ENCODE data around the gene SNTB2.
"Not testable (repeated sequence)": the region's sequence is repeated elsewhere in the genome, so short reads cannot be mapped to it uniquely, and the experiment has no call there.

SNTB2 gene

DNA sequence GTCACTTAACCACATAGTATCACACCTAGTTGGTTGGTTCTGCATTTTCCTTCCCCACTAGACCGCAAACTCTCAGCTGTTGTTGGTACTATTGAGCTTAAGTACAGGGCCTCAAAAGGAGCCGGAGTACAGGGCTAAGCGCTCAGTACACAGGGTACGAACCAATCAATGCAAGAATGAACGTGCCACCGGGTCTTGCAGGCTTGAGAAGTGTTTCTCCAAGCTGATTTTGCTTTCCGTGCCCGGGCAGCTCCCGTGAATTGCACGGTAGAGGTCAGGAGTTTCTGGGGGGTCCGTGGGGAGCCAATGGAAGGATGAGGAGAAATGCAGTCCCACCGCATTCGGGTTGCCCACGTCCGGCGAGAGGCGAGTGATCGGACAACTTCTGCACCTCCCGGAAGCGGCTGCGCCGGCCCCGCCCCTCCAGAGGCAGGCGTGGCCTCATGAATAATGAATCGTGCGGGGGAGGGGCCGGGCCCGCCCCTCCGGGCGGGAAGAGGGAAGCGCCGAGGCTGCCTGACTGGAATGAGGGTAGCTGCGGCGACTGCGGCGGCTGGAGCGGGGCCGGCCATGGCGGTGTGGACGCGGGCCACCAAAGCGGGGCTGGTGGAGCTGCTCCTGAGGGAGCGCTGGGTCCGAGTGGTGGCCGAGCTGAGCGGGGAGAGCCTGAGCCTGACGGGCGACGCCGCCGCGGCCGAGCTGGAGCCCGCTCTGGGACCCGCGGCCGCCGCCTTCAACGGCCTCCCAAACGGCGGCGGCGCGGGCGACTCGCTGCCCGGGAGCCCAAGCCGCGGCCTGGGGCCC, at the start of gene SNTB2:
Gene SNTB2, plus strand, starts transcription at position 523 of the 804 bp plus-strand sequence. Its CDS starts 3 bp downstream, at position 526.
- peak in 1 of 2 donors; percentile 76 for DNase-seq (ENCODE audit: extremely low read depth in 1 of 2, low read depth in 1 of 2)

DNA sequence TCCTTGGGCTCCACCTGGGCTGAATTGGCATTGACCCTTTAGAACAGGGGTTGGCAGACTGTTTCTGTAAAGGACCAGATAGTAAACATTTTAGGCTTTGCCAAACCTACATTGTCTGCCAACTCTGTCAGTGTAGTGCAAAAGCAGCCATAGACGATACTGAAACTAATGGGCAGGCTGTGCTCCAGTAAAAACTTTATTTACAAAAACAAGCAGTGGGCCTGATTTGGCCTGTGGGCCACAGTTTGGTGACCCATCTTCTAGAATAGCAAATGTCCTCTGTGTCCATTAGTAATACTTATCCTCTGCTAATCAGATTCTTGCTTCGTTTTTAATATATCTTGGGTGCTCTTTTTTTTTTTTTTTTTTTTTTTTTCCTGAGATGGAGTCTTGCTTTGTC, 48.4 kb upstream of the SNTB2 start:
- DNase-seq (ENCODE audit: extremely low read depth in 1 of 2, low read depth in 1 of 2): no peak

DNA sequence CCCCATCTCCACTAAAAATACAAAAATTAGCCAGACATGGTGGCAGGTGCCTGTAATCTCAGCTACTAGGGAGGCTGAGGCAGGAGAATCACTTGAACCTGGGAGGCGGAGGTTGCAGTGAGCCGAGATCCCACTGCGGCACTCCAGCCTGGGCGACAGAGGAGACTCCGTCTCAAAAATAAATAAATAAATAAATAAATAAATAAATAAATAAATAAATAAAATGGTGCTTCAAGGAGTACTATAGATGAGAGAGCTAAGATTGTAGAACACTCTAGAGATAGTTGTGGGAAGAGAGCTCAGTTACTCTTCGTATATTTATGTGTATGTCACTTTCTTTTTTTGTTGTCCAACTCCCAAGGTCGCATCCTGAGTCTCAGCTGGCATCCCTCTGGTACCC, 47.5 kb upstream of the SNTB2 start:
- not testable (repeated sequence) for DNase-seq (ENCODE audit: extremely low read depth in 1 of 2, low read depth in 1 of 2)

DNA sequence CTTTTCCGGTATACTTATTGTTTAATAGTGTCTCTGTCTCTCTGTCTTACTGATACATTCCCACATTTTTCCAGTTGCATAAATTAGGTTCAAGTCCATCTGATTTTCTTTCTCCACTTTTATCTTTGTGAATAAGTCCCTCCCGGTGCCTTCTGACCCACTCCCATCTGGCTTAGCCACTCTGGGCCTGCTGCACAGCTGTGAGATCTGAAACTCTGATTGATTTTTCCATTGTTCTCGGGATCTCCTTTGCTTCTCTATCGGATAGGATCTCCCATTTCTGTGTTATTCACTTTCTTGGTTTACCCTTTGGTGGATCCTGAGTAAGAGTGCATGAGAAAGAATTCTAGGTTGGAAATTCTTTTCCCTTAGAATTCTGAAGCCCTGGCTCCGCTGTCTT, 46.0 kb upstream of the SNTB2 start:
- no peak for DNase-seq (ENCODE audit: extremely low read depth in 1 of 2, low read depth in 1 of 2)

DNA sequence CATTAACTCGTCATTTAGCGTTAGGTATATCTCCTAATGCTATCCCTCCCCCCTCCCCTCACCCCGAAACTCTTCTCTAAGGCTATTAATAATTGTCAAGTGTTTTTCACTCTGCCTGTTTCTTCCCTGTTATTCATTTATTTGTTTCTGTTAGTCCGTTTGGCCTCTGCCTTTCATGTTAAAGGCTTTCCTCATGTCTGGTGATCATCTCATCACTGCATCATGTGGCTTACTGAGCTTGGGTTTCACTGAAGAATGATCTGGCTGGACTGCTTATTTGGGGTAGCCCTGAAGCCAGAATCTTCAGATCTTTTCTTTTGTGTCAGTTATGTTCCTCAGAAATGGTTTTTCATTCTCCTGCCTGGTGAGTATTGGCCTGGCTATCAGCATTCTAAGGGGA, 45.0 kb upstream of the SNTB2 start:
- DNase-seq (ENCODE audit: extremely low read depth in 1 of 2, low read depth in 1 of 2): no peak

DNA sequence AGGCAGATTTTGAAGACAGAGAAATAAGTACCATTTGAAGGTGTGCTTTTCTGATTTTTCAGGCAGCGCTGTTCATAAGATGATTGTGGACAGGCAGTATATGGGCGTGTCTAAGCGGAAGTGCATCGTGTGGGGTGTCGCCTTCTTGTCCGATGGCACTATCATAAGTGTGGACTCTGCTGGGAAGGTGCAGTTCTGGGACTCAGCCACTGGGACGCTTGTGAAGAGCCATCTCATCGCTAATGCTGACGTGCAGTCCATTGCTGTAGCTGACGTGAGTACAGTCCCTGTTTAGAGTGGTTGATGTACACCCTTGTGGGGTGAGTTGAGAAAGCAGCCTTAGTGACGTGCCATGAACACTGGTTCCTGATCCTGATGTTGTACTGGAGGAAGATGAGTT, 43.8 kb upstream of the SNTB2 start:
- DNase-seq (ENCODE audit: extremely low read depth in 1 of 2, low read depth in 1 of 2): no peak

DNA sequence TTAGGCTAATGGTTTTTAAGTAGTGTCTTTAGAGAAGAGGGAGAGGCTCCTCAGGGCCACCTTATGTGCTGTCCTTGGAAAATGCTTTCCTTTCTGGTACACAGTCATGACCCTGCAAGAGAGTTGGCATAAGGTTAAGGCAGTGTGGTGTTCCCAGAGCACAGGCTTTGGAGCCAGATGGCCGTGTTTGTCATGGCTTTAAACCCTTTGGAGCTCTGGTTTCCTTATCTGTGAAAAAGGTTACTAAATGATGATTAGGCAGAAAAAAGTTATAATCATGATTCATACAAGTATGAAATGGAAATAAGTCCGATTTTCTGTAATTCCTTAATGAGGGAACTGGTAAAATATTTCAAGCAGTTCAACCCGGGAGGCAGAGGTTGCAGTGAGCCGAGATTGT, 41.3 kb upstream of the SNTB2 start:
- no peak for DNase-seq (ENCODE audit: extremely low read depth in 1 of 2, low read depth in 1 of 2)

DNA sequence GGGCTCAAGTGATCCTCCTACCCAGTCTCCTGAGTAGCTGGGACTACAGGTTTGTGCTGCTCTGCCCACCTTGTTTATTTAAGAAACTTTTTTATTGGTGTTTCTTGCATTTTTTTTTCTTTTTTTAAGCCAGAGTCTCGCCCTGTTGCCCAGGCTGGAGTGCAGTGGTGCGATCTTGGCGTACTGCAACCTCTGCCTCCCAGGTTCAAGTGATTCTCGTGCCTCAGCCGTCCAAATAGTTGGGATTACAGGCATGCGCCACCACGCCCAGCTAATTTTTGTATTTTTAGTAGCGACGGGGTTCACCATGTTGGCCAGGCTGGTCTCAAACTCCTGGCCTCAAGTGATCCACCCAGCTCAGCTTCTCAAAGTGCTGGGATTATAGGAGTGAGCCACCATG, 37.3 kb upstream of the SNTB2 start:
- not testable (repeated sequence) for DNase-seq (ENCODE audit: extremely low read depth in 1 of 2, low read depth in 1 of 2)

DNA sequence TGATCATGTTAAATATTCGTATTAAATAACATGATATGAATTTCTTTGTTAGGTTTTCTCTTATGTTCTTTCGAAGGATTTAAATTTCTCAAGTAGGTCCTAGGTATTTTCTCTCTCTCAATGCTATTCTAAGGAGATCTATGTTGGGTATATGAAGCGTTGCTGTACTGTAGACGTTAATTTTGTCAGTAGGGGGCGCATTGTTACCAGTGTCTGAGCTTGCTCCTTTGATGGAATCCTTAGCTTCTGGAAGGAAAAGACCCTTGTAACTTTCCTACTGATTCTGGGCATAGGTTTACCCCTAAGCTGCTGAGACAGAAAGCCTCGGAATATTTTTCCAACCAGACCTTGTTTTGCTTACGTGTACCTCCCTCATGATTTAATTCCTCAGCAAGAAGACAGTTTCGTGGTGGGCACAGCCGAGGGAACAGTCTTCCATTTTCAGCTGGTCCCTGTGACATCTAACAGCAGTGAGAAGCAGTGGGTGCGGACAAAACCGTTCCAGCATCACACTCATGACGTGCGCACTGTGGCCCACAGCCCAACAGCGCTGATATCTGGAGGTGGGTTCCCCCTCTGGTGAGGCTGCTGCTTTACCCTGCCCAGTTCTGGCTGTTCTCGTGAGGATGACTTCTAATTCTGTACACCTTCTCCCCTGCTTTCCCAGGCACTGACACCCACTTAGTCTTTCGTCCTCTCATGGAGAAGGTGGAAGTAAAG, 36.7 kb upstream of the SNTB2 start:
- DNase-seq (ENCODE audit: extremely low read depth in 1 of 2, low read depth in 1 of 2): no peak

DNA sequence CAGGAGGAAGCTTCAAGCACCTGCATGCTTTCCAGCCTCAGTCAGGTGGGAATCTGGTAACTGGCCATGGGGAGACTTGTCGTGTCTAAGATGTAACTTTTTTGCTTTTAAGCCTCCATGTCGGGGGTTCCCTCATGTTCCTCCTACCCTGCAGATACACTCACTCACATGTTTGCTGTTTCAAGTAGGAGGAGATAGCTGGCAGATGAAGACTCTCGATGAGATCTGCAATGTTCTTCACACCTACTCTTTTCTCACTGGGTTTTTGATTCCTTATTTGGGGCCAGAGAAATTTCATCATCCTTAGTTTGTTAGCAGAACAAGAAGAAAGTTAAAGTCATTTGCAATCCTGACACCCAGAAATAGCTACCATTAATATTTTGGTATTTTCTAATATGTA, 29.8 kb upstream of the SNTB2 start:
- no peak for DNase-seq (ENCODE audit: extremely low read depth in 1 of 2, low read depth in 1 of 2)

DNA sequence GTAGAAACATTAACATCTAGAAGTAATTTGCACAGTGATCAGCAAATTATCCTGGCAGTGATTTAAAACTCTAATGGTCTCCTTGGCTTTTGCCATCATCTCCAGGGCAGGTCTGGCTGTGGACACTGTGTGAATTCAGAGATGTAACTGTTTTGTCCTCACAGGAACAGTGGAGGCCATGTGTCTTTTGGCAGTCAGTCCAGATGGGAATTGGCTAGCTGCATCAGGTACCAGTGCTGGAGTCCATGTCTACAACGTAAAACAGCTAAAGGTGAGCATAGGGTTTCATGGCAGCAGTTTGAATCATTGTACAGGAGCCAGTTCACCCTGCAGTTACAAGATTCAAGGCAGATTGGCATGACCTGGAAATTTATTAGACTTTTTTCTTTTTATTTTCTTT, 26.8 kb upstream of the SNTB2 start:
- DNase-seq (ENCODE audit: extremely low read depth in 1 of 2, low read depth in 1 of 2): no peak

DNA sequence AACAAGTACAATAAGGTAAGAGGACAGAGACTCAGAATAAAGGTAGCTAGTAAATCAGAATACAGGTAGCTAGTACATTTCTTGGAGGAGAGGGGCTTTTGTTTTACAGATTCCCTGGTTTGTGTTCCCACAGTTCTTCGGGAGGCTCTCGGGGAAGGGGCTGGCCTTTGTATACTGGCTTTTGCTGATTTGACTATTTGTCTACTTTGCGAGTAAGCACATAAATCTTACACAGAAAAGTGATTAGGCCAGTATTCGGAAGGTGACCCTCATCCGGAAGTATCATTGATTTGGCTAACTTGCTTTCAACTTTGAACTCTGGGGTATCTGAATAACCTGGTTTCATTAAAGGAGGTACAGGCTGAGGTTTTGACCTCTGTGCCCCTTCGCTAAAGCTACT, 21.4 kb upstream of the SNTB2 start:
- DNase-seq (ENCODE audit: extremely low read depth in 1 of 2, low read depth in 1 of 2): no peak

DNA sequence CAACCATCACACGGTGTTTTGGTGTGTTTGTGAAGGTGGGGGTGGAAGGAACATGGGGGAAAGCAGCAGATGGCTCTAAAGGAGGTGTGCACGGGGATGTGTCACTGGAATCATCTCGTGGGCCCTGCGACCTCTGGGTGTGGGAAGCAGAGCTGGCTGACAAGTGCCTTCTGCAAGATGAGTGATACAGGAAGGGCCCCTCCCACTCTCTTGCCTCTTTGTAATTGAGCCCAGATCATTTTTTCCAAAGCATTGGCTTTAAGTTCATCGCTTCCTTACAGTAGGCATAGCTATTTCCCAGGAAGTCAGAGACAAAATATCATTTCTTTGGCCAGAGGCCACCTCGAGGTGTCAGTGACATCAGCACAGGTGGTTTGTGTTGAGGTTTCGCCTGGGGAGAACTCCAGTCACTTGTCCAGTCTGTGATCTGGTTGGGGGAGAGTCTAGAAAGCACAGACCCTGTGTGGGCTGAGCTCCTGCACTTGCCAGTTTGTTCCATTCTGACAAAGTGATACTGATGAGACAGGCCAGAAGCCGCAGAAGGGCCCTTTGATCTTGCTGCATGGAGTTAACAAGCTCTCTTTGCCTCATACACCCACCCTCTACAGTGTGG, 20.6 kb upstream of the SNTB2 start:
- DNase-seq (ENCODE audit: extremely low read depth in 1 of 2, low read depth in 1 of 2): no peak

DNA sequence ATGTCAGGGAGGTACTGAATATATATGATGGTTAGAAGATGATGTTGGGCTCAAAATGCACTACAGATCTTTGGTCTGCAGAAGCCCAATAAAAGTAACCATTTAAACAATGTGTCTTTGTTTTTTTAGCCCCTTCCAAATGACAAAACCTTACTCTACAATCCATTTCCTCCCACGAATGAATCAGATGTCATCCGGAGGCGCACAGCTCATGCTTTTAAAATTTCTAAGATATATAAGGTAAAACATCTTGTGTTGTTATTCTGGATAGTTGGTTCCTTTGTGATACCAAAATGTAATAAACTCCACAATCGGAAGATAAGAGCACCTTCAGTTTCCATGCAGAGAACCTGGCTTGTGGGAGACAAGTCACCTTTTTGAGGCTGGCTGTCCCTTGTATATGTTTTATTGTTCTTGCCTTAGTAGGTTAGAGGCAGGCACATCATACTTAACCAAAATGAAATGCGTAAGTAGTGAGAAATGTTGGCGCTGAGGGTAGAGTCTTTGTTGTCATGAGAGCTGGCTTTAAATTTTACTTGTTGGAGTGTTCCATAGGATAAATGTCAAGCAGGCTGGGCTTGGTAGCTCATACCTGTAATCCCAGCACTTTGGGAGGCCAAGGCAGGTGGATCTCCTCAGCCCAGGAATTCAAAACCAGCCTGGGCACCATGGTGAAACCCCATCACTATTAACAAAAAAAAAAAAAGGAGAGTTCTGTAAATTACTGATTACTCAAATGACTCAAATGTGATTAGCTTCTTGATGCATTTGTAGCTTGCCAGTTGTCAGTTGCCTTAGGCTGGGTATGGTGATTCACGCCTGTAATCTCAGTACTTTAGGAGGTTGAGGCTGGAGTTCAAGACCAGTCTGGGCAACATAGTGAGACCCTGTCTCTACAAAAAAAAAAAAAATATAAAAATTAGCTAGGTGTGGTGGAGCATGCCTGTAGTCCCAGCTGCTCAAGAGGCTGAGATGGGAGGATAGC, 19.7 kb upstream of the SNTB2 start:
- DNase-seq (ENCODE audit: extremely low read depth in 1 of 2, low read depth in 1 of 2): no peak

DNA sequence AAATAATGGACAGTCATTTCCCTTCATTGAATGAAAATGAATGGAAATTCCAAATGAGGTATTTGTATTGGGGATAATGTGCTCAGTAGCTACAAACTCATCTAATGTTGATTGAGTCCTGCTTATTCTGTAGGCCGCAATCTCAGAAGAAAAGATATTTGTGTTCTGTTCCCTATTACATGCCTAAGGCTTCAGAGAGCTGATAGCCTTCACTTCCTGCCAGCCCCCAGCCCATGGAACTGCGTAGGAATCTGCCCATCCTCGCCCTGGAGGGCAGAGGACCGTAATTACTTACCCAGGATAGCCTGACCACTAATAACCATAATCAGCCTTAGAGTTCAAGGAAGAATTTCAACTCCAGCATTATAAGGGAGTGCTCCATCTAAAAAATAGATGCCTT, 17.9 kb upstream of the SNTB2 start:
- no peak for DNase-seq (ENCODE audit: extremely low read depth in 1 of 2, low read depth in 1 of 2)

DNA sequence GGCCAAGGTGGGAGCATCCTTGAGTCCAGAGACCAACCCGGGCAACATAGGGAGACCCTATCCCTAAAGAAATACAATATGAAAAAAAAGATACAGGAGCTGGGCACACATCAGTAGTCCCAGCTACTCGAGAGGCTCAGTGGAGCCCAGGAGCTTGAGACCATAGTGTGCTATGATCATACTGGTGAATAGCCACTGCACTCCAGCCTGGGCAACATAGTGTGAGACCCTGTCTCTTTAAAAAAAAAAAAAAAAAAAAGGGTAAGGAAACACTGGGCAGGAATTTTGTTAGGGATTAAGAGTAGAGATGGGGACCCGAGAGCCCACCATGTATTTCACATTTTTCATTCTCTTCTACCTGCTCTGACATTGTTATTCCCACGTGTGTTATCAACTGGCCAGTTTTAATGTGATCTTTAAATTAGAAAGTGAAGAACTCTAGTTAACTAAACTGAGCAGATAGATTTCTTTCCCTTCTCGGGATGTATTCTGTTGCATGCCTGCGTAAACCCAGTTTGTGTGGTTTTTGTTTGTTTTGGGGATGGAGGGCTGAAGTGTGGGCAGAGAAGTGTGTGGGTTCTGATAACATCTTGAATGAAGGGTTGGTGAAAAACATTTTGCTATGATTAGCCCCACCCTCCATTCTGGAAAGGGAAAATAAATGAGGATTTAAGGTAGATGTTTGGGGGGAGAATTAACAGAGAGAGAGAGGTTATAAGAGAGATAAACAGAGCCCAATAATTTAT, 17.2 kb upstream of the SNTB2 start:
- no peak for DNase-seq (ENCODE audit: extremely low read depth in 1 of 2, low read depth in 1 of 2)

DNA sequence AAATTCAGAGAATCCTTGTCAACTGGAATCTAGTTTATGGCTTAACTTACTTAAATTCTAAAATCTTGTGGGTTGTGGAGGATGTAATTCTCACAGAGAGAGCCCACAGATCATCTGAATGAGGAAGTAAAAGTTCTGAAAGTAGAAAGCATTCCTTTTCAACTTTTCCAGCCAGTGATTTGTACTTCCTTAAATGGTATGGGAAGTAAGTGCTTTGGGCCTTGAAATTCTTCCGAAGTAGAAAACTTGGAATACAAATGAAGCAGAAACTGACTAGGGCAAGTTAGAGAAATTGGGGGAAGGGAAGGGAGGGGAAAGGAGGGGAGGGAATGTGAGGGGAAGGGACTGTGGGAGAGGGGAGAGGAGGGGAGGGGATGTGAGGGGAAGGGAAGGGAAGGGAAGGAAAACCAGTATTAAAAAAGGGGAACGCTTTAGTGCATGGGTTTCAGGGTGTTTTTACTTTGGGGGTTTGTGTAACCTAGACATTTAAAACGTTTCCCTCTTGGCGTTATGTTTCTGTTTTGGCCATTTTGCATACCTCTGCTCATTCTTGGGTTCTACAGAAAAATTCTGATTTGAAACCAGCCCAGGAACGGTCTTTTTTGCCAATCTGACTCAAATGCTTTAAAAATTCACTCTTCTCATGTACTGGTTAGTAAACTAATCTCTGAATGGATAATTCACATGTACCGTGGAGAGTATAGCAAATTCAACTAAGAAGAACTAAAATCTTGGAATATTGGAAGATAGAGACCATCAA, 15.5 kb upstream of the SNTB2 start:
- DNase-seq (ENCODE audit: extremely low read depth in 1 of 2, low read depth in 1 of 2): no peak

DNA sequence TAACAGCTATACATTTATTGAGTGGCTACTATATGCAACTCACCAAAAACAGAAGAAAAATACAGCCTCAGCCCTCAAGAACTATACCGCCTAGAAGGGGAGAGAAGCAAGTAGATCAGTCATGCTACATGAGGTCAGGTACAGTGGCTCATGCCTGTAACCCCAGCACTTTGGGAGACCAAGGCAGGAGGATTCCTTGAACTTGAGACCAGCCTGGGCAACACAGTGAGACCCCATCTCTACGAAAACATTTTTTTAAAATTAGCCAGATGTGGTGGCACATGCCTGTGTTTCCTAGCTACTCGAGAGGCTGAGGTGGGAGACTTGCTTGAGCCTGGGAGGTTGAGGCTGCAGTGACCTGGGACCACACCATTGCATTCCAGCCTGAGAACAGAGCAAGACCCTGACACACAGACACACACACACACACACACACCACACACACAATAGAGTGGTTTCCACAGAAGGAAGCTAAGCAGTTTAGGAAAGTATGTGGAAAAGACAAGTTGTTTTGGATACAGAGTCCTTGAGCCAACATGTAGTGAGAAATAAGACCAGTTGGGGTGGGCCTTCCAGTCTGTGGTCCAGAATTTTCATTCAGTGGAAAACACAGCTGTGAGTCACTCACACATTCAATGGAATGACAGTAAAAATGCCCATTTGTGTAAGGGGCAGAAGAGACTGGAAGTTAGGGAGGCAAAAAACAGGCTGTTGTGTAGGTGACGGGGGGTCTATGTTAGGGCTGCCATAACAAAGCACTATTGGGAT, 10.7 kb upstream of the SNTB2 start:
- DNase-seq (ENCODE audit: extremely low read depth in 1 of 2, low read depth in 1 of 2): no peak
